Transverse colon (tissue), 3 donors: Measurements from ENCODE around the gene HPSE2.

Experiments
- CTCF ChIP-seq, 5 experiments: fragments of 200-600 bp in 3 of 5; fragments of 450-650 bp in 2 of 5; sonication (generic) in 3 of 5; IDR thresholded peaks; 1 replicate in 2 of 5; 2 replicates in 3 of 5; pipeline ENCODE4 v1.5.1; 2016 to 2017; ENCODE audit warnings: antibody characterized with exemption in 5 of 5, inconsistent platforms in 3 of 5, mild to moderate bottlenecking in 2 of 5, moderate library complexity in 1 of 5
- EP300 ChIP-seq: sonication (generic); formaldehyde crosslinking; IDR thresholded peaks from one replicate; pipeline ENCODE4 v1.6.1; 2017; ENCODE audit warnings: antibody characterized with exemption, low read depth
- POLR2A ChIP-seq: fragments of 450-650 bp; IDR thresholded peaks from one replicate; pipeline ENCODE4 v1.6.1; 2016; ENCODE audit warnings: antibody characterized with exemption, mild to moderate bottlenecking, moderate library complexity

- TF ChIP-seq CTCF (IDR thresholded peaks at IDR 0.05) (no peak), POLR2A (no peak), EP300 (no peak)
Observed at GRCh38 chr10:98924526-98924925, 311.1 kb downstream of the HPSE2 start.
